ENCODE results near the gene GTF2A1.

GTF2A1 gene

DNA sequence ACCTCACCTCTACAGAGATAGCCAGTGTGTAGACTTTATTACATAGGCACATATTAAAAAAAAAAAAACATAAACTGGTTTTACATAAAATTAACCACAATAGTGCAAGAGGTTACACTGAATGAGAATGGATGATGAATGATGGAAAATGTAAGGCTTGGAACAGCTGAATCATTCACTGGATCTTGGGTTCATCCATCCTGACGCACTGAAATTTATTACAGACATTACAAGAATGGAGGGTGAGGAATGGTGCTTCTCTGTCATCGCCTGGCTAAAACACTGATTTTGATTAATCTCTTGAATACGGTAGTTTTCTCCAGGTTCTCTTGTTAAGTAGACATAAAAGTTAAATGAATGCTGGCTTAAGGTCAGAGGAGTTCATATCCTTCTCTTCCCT is 40.0 kb upstream of the GTF2A1 start:
- H2BK12ac ChIP-seq (ENCODE audit: low read length), result no peak overlapping the region
- no peak overlapping the region for H2BK5ac ChIP-seq (ENCODE audit: low read depth, low read length, poor library complexity)
- no peak overlapping the region for H3K9ac ChIP-seq (ENCODE audit: low read length)
- H2AFZ ChIP-seq (ENCODE audit: insufficient read depth, low read length, poor library complexity), result no peak overlapping the region
- H3K4me1 ChIP-seq (ENCODE audit: control insufficient read depth in 1 of 2, insufficient read depth in 2 of 2, low read length in 2 of 2), result no peaks in the 10 kb centered on the region
- no peak overlapping the region for H4K8ac ChIP-seq (ENCODE audit: low read depth, low read length)
- H3K14ac ChIP-seq (ENCODE audit: low read length), result no peak overlapping the region
- H3K9me3 ChIP-seq (ENCODE audit: insufficient read depth, low read depth, low read length), result no peaks in the 10 kb centered on the region
- H3K27me3 ChIP-seq (ENCODE audit: insufficient read depth, low read length), result no peaks in the 10 kb centered on the region
- no peak overlapping the region for H4K12ac ChIP-seq (ENCODE audit: low read depth, low read length)
- H3K4me2 ChIP-seq (ENCODE audit: low read length), result no peak overlapping the region
- H3K27ac ChIP-seq (ENCODE audit: low read depth, low read length), result no peak overlapping the region
- no CpG with 5 or more reads among the region's 3 CpGs for WGBS (ENCODE audit: extremely low coverage, insufficient coverage, insufficient read length)
- no peak overlapping the region for H3K4ac ChIP-seq (ENCODE audit: low read depth, low read length)
- no peak overlapping the region for H4K91ac ChIP-seq (ENCODE audit: low read depth, low read length)
- H3K36me3 ChIP-seq (ENCODE audit: control insufficient read depth in 1 of 2, insufficient read depth in 2 of 2, low read length in 2 of 2), result peaks cover 0 to 7% of the 10 kb centered on the region in 2 experiments
- no peak overlapping the region for H2BK120ac ChIP-seq (ENCODE audit: insufficient read depth, low read length, poor library complexity)
- no peaks in the 10 kb centered on the region for H3K79me2 ChIP-seq (ENCODE audit: control insufficient read depth, insufficient read depth, low read length, poor library complexity)
- no peak overlapping the region for H3K18ac ChIP-seq (ENCODE audit: low read length)
- no peak overlapping the region for H3K4me3 ChIP-seq (ENCODE audit: low read depth, low read length)
- no peaks in the 10 kb centered on the region for H3K79me1 ChIP-seq (ENCODE audit: low read length)
- no peak for DNase-seq
- H3K23ac ChIP-seq (ENCODE audit: low read length), result no peak overlapping the region
- no peak overlapping the region for H2AK5ac ChIP-seq (ENCODE audit: low read length)

DNA sequence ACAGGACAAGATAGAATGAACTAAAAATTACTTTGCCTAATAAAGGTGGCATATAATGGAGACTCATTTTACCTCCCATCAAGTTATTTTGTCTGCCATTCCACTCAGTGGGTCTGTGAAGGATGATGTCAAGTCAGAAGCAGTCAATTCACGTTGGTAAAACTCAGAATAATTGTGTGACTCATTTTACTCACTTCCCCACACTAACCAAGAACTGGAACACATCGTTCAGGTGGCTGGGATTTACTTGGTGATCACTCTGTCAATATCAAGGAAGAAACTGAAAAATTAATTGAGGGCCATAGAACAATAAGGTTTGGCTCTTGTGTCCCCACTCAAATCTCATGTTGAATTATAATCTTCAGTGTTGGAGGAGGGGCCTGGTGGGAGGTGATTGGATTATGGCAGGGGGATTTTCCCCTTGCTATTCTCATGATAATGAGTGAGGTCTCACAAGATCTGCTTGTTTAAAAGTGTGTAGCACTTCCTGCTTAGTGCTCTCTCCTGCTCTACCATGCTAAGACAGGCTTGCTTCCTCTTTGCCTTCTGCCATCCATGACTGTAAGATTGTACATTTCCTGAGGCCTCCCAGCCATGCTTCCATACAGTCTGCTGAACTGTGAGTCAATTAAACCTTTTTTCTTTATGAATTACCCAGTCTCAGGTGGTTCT is 35.7 kb upstream of the GTF2A1 start:
- H2BK12ac ChIP-seq (ENCODE audit: low read length), result no peak overlapping the region
- no peak overlapping the region for H3K4me2 ChIP-seq (ENCODE audit: low read length)
- H2AFZ ChIP-seq (ENCODE audit: insufficient read depth, low read length, poor library complexity), result no peak overlapping the region
- no peaks in the 10 kb centered on the region for H3K79me2 ChIP-seq (ENCODE audit: control insufficient read depth, insufficient read depth, low read length, poor library complexity)
- H3K9me3 ChIP-seq (ENCODE audit: insufficient read depth, low read depth, low read length), result no peaks in the 10 kb centered on the region
- no peak overlapping the region for H2AK5ac ChIP-seq (ENCODE audit: low read length)
- H3K4me1 ChIP-seq (ENCODE audit: control insufficient read depth in 1 of 2, insufficient read depth in 2 of 2, low read length in 2 of 2), result no peaks in the 10 kb centered on the region
- H4K91ac ChIP-seq (ENCODE audit: low read depth, low read length), result no peak overlapping the region
- H3K27ac ChIP-seq (ENCODE audit: low read depth, low read length), result no peak overlapping the region
- no peak overlapping the region for H3K23ac ChIP-seq (ENCODE audit: low read length)
- no peak overlapping the region for H4K8ac ChIP-seq (ENCODE audit: low read depth, low read length)
- no CpG with 5 or more reads among the region's 2 CpGs for WGBS (ENCODE audit: extremely low coverage, insufficient coverage, insufficient read length)
- no peak for DNase-seq
- H3K36me3 ChIP-seq (ENCODE audit: control insufficient read depth in 1 of 2, insufficient read depth in 2 of 2, low read length in 2 of 2), result peaks cover 0 to 7% of the 10 kb centered on the region in 2 experiments
- no peak overlapping the region for H2BK120ac ChIP-seq (ENCODE audit: insufficient read depth, low read length, poor library complexity)
- no peaks in the 10 kb centered on the region for H3K27me3 ChIP-seq (ENCODE audit: insufficient read depth, low read length)
- no peak overlapping the region for H3K18ac ChIP-seq (ENCODE audit: low read length)
- no peak overlapping the region for H3K9ac ChIP-seq (ENCODE audit: low read length)
- H3K4ac ChIP-seq (ENCODE audit: low read depth, low read length), result no peak overlapping the region
- H3K14ac ChIP-seq (ENCODE audit: low read length), result no peak overlapping the region
- H2BK5ac ChIP-seq (ENCODE audit: low read depth, low read length, poor library complexity), result no peak overlapping the region
- H3K79me1 ChIP-seq (ENCODE audit: low read length), result no peaks in the 10 kb centered on the region
- no peak overlapping the region for H4K12ac ChIP-seq (ENCODE audit: low read depth, low read length)
- H3K4me3 ChIP-seq (ENCODE audit: low read depth, low read length), result no peak overlapping the region

DNA sequence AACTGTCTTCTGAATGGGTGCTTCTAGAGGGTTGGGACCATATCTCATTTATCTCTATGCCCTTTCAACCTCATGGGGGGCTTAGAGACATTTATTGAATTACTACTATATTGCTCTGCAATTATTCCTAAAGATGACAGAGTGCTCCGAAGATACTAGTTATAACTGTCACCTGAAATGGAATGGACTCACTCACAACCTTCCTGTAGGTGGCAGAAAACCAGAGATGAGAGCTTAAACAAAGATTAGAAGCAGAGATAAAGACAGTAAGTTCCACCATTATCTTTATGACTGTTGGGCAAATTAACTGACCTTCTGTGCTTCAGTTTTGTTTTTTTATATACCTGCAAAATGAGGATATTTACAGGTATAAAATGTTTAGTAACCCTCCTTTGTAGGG is 31.5 kb upstream of the GTF2A1 start:
- no peak overlapping the region for H4K91ac ChIP-seq (ENCODE audit: low read depth, low read length)
- no peak overlapping the region for H3K4ac ChIP-seq (ENCODE audit: low read depth, low read length)
- H3K9me3 ChIP-seq (ENCODE audit: insufficient read depth, low read depth, low read length), result no peaks in the 10 kb centered on the region
- no peak overlapping the region for H3K9ac ChIP-seq (ENCODE audit: low read length)
- H2BK12ac ChIP-seq (ENCODE audit: low read length), result no peak overlapping the region
- no peak overlapping the region for H3K18ac ChIP-seq (ENCODE audit: low read length)
- H2BK120ac ChIP-seq (ENCODE audit: insufficient read depth, low read length, poor library complexity), result no peak overlapping the region
- H3K79me2 ChIP-seq (ENCODE audit: control insufficient read depth, insufficient read depth, low read length, poor library complexity), result no peaks in the 10 kb centered on the region
- H3K4me2 ChIP-seq (ENCODE audit: low read length), result no peak overlapping the region
- H3K27me3 ChIP-seq (ENCODE audit: insufficient read depth, low read length), result no peaks in the 10 kb centered on the region
- H3K79me1 ChIP-seq (ENCODE audit: low read length), result no peaks in the 10 kb centered on the region
- H4K8ac ChIP-seq (ENCODE audit: low read depth, low read length), result no peak overlapping the region
- peak in 1 of 2 donors; percentile 7 for DNase-seq
- WGBS (ENCODE audit: extremely low coverage, insufficient coverage, insufficient read length), result no CpG with 5 or more reads among the region's 1 CpG
- no peak overlapping the region for H3K4me3 ChIP-seq (ENCODE audit: low read depth, low read length)
- H3K4me1 ChIP-seq (ENCODE audit: control insufficient read depth in 1 of 2, insufficient read depth in 2 of 2, low read length in 2 of 2), result peaks cover 0 to 3% of the 10 kb centered on the region in 2 experiments
- no peak overlapping the region for H2BK5ac ChIP-seq (ENCODE audit: low read depth, low read length, poor library complexity)
- H3K23ac ChIP-seq (ENCODE audit: low read length), result no peak overlapping the region
- H3K36me3 ChIP-seq (ENCODE audit: control insufficient read depth in 1 of 2, insufficient read depth in 2 of 2, low read length in 2 of 2), result no peaks in the 10 kb centered on the region
- no peak overlapping the region for H2AFZ ChIP-seq (ENCODE audit: insufficient read depth, low read length, poor library complexity)
- H2AK5ac ChIP-seq (ENCODE audit: low read length), result no peak overlapping the region
- H3K14ac ChIP-seq (ENCODE audit: low read length), result no peak overlapping the region
- no peak overlapping the region for H4K12ac ChIP-seq (ENCODE audit: low read depth, low read length)
- H3K27ac ChIP-seq (ENCODE audit: low read depth, low read length), result no peak overlapping the region

DNA sequence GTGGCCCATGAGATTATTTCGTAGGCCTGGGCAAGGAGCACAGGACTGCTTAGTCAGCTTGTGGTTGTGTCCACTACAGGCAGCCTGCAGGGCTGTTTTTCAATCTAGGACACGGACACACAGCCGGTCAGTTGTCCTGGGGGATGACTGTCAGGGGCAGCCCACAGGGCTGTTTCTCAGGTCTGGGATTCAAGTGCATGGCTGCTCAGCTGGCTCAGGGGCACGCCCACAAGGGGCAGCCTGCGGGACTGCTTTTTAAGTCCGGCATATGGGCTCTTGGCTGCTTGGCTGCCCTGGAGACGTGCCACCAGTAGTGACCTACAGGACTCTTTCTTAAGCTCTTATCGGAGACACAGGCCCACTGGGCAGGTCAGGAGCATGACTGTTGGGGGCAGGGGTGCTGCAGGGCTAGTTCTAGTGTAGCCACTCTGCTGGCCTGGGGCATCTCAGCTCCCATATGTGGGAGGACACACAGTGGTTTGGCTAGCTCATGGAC is 26.6 kb upstream of the GTF2A1 start:
- Histone ChIP-seq H3K4ac (ENCODE audit: low read depth, low read length) (no peak overlapping the region), H3K18ac (ENCODE audit: low read length) (no peak overlapping the region), H3K27me3 (ENCODE audit: insufficient read depth, low read length) (no peaks in the 10 kb centered on the region), H2AFZ (ENCODE audit: insufficient read depth, low read length, poor library complexity) (no peak overlapping the region), H3K27ac (ENCODE audit: low read depth, low read length) (no peak overlapping the region), H3K9me3 (ENCODE audit: insufficient read depth, low read depth, low read length) (peaks cover 3% of the 10 kb centered on the region), H2BK12ac (ENCODE audit: low read length) (no peak overlapping the region), H4K12ac (ENCODE audit: low read depth, low read length) (no peak overlapping the region), H3K79me2 (ENCODE audit: control insufficient read depth, insufficient read depth, low read length, poor library complexity) (no peaks in the 10 kb centered on the region), H3K4me3 (ENCODE audit: low read depth, low read length) (no peak overlapping the region), H3K79me1 (ENCODE audit: low read length) (no peaks in the 10 kb centered on the region), H2BK120ac (ENCODE audit: insufficient read depth, low read length, poor library complexity) (no peak overlapping the region), H3K14ac (ENCODE audit: low read length) (no peak overlapping the region), H2BK5ac (ENCODE audit: low read depth, low read length, poor library complexity) (no peak overlapping the region), H4K91ac (ENCODE audit: low read depth, low read length) (no peak overlapping the region), H3K4me2 (ENCODE audit: low read length) (no peak overlapping the region), H3K4me1 (ENCODE audit: control insufficient read depth in 1 of 2, insufficient read depth in 2 of 2, low read length in 2 of 2) (peaks cover 4 to 7% of the 10 kb centered on the region in 2 experiments), H4K8ac (ENCODE audit: low read depth, low read length) (no peak overlapping the region), H2AK5ac (ENCODE audit: low read length) (no peak overlapping the region), H3K36me3 (ENCODE audit: control insufficient read depth in 1 of 2, insufficient read depth in 2 of 2, low read length in 2 of 2) (no peaks in the 10 kb centered on the region), H3K9ac (ENCODE audit: low read length) (no peak overlapping the region), H3K23ac (ENCODE audit: low read length) (no peak overlapping the region)
- DNase-seq, result peak; percentile 72 to 74
- no CpG with 5 or more reads among the region's 8 CpGs for WGBS (ENCODE audit: extremely low coverage, insufficient coverage, insufficient read length)

Data from trophoblast cell (in vitro differentiated cells and primary cell).